KBM-7 (cell line): Measurements from ENCODE around the gene MACF1.
"Not testable (repeated sequence)": the region's sequence is repeated elsewhere in the genome, so short reads cannot be mapped to it uniquely, and the experiment has no call there.

ENCODE experiments used
- DNase-seq: peaks from one replicate; pipeline ENCODE4 v3.0.0-alpha.2; 2015
- in situ Hi-C: fragments of 300-500 bp; cut with MboI; formaldehyde crosslinking; loops from 2 replicates; pipeline ENCODE4 v1.14.3; 2020; ENCODE audit warnings: low sequenced_read_pairs, low pct_unique_long_range_greater_than_20kb, mixed read lengths

The MACF1 gene

DNA sequence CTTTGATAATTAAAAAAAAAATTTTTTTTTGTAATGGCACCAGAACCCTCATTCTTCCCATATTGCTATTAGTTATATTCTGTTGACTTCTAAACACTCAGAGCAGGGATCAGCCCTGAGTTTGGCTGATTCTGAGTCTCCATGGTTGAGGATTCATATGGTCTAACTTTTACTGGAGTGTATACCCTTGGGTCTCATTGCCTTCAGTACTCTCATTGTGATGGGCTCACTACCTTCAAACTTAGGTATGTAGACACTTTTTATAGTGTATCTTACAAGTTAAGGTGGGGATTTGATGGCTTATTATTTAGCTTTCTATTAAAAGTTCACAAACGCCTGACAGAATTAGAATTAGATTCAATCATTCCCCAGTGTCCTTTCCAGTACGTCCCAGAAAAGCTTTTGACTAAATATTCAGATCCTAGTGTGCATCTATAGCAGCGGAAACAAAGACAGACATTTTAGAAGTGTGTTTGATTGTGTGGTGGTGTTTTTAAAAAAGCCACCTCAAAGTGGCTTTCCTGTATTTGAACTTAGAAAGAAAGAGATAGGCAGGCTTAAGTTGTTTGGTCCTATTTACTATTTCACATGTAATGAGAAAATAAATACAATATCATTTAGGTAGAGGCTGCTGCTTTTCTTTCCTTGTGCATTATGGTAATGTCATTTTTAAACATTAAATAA, 1.4 kb downstream of the MACF1 start:
- in situ Hi-C loops, result no loop called here
- DNase-seq, result no peak

DNA sequence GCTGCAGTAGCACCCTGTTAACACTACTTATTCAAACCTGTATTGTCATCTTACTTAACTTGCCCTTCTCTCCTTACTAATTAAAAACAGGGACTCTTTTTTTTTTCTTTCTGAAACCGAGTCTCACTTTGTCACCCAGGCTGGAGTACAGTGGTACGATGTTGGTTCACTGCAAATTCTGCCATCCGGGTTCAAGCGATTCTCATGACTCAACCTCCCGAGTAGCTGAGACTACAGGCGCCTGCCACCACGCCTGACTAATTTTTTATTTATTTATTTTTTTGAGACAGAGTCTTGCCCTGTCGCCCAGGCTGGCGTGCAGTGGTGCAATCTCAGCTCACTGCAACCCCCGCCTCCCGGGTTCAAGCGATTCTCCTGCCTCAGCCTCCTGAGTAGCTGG, 3.9 kb downstream of the MACF1 start:
- DNase-seq, in situ Hi-C loops: not testable (repeated sequence)

DNA sequence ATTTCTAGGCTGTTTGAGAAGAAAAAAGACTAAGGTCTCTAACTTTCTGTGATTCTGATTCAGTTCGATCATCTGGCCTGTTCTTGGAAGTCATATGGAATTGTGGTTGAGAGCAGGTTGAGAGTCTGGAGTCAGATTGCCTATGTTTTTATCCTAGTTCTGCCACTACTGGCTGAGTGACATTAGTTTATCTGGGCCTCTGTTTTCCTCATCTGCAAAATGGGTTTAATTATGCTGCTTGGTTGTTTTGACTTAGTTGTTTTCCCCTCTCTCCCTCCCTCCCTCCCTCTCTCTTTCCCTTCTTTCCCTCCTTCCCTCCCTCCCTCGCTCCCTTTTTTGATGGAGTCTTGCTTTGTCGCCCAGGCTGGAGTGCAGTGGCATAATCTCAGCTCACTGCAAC, 6.2 kb downstream of the MACF1 start:
- in situ Hi-C loops, result no loop called here
- no peak for DNase-seq

DNA sequence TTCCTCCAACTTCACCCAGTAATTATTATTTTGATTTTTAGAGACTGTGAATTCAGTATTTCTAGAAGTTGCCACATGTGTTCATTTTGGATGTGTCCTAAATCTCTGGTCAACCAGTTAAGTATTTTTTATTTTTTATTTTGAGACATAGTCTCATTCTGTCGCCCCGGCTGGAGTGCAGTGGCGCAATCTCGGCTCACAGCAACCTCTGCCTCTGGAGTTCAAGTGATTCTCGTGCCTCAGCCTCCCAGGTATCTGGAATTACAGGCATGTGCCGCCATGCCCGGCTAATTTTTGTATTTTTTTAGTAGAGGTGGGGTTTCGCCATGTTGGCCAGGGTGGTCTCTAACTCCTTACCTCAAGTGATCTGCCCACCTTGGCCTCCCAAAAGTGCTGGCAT, 8.0 kb downstream of the MACF1 start:
- in situ Hi-C loops, result no loop called here
- no peak for DNase-seq

DNA sequence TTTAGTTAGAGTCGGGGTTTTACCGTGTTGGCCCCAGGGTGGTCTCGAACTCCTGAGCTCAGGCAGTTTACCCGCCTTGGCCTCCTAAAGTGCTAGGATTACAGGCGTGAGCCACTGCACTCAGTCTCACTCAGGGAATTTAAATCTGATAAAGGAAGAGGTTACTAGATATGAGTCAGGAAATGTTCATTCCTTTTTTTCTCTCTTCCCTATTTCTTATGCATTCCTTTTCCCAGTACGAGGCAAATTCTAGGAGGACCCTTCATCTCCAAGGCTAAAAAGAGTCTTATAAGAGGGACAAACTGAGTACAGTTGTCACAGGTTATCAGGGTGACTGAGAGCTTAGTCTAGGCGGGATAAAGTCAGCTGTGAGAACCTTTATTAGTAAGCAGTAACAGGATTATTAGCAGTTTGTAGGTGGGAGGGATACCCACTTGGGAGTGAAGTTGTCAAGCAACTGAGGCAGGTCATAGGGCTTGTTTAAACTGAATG, 9.1 kb downstream of the MACF1 start:
- in situ Hi-C loops, result no loop called here
- no peak for DNase-seq

DNA sequence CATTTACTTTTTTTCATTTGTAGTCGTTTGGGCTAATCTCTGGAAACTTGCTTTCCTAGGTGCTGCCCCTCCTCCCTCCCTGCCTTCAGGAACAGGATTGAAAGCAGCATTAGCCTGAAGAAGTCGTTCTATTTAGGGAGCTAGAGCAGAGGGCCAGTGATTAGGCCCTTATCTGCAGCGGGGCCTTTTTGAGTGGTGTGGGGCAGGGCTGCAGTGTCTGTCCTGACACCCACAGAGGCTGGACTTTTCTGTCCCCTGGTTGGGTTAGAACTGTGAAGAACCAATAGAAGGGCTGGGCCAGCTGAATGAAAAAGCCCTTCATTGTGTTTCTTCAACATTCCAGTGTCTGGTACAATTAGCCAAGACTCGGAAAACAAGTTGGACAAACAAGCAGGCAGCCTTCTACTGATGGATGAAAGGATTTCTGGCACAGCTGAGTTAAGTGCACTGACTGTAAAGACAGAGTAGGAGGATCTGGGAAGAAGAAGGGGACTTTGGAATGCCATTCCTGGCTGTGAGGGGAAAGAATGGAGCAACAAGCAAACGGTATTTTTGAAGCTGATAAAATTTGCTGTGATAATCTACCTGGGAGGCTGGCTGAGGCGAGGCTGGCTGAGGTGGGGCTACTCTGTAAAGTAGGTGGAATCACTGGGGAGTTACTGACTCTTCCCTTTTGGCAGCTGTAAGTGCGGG, 9.7 kb downstream of the MACF1 start:
- DNase-seq, result no peak
- in situ Hi-C loops, result no loop called here

DNA sequence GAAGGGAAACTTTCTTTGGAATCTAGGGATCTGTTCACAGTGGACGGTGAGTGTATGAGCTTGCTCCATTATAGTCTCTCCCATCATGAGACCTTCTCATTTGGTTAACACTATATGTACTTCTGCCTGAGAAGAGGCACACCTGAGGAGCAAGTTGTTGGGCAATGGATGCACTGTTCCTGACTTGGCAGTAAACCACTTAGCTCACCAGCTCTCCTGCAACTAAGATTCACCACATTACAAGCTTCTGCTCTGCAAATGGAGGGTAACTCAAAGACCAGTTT, 10.2 kb downstream of the MACF1 start:
- DNase-seq, result no peak
- in situ Hi-C loops, result no loop called here

DNA sequence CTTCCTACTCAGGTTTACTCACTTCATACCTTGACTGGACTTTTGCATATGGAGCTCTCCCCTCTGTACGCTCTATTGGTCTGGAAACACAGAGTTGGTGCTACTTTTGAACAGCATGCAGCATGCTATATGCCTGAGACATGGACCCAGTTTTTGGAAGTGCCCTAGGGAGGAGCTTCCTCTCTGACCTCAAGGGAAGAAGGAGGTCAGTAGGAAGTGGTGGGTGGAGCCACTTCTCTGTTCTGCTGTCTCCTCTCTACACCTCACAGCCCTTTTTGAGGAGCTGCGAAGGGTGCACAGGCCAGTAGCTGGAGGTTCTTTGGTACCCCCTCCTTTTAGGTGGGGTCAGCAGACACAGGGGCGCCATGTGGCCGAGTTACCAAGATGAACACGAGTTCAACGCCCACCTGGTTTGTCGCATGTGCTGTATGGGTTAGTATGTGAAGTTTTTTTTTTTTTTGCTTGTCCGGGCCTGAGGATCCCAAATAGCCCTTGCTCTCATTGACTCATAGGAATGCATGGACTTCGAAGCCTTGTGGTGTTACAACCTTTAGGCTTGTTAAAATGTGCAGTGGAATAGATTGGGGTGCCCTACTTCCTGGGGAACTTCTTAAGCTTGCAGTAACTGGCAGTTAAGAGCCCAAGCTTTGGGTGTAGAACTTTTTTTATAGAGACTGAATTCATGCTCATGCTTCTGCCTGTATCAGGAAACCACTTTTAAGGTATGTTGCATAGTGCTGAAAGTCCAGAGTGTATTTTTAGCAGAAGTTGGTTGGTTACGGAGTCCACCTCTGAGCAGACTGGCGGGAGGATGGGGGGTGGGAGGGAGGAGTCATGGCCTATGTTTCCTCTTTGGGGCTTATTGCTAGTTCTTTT, 10.7 kb downstream of the MACF1 start:
- peak; percentile 75 for DNase-seq
- in situ Hi-C loops, result no loop called here

DNA sequence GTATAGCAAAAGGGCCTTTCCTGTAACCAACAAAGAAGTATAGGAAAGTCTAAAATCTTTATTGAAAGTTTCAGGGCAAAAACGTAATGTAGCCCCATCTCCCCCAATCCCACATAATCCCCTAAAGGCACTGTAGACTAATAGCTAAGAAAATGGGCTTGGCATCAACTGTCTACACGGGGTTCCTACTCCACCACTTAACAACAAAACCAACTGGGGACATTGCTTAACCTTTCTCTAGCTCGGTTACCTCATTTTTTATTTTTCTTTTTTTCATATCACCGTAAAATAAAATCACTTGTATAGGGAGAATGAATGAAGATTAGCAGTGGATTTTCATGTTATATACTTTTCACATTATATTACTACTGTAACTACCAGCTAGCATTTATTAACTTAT, 12.3 kb downstream of the MACF1 start:
- no peak for DNase-seq
- in situ Hi-C loops, result no loop called here

DNA sequence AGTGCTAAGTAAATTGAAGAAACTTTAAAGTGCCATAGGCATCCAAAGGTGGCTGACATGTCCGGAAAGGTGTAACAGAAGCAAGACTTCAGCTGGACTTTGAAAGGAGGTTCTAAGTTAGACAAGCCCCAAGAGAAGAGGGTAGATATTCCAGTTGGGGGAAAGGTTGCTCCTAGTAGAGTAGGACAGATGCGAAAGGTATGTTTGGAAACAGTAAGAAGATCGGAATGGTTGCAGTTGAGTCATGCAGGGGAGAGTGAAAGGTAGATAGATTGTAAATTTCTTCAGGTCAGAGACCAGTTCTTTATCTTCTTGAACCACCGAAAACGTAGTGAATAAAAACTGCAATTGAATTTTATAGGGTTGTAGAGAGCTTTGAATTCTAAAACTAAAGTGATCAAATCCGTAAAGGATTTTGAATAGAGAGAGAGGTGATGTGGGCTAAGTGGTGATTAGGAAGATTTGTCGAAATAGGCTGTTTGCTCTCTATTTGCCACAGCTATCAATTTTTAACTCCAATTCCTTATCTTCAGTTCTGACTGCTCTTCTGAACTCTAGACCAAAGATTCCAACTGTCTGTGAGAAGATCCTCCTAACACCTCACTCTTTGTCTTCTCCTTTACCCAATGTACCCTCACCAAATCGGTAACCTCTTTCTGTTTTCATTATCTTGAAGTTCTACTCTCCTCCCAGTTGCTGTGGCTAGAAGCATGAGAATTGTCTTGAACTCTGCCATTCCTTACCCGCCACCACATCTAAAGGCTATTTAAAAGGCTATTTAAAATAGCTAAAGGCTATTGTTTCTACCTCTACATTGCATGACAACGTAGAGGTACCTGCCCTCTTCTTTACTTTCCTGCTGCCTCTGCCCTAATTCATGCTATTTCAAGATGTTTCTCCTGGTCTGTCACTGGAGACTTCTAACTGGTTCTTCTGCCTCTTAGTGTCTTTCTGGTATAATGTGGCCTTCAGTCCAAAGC, 16.7 kb downstream of the MACF1 start:
- in situ Hi-C loops, result no loop called here
- no peak for DNase-seq

DNA sequence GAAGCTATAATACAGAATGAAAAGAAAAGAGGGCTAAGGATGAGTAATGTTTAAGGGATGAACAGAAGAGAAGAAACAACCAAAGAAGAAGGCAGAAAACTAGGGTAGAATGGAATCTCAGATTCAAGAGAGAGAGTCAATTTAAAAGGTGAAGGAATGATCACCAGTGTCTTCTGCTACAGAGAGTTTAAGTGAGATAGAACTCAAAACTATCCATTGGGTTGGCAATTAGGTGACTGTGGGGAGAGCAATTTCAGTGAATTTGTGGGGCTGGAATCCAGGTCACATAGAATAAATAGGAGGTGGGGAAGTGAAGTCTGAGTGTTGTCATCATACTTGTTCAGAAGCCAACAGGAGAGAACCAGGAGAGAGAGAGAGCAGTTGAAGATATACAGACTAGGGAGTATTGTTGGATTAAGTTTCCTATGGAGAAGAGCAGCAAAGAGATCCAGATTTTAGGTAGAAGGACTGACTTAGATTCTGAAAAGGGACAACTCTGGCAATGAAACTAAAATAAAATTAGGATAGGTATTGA, 19.9 kb downstream of the MACF1 start:
- DNase-seq, result no peak
- in situ Hi-C loops, result no loop called here

DNA sequence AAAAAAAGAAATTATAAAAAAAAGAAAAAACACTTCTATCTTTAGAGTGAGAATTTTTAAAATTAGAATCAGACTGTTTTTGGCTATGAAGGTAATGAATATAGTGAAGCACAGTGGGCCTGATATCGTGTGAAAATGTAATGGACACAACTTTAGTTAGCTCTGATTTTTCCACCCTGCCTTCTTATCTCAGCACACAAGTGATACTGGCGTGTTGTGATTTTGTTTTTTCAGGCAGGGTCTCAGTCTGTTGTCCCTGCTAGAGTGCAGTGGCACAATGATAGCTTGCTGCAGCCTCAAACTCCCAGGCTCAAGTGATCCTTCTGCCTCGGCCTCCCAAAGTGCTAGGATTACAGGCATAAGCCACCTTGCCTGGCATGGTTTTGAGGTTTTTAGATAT, 22.3 kb downstream of the MACF1 start:
- in situ Hi-C loops, result no loop called here
- no peak for DNase-seq

DNA sequence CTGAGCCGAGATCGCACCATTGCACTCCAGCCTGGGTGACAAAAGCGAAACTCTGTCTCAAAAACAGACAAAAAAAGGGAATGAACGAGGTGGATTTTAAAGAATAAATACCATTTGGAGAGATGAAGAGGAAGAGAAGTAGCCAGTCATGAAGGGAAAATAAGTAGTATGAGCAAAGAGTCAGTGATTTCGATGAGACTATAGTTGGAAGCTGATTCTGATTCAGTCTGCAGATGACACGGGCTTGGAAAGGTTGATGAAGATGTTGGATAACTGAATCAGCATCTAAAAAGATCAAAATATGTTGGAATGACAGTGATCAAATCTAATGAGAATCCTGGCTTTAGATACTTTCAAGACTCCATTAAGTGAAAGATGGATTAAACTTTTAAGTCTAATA, 23.8 kb downstream of the MACF1 start:
- DNase-seq, result no peak
- in situ Hi-C loops, result no loop called here

DNA sequence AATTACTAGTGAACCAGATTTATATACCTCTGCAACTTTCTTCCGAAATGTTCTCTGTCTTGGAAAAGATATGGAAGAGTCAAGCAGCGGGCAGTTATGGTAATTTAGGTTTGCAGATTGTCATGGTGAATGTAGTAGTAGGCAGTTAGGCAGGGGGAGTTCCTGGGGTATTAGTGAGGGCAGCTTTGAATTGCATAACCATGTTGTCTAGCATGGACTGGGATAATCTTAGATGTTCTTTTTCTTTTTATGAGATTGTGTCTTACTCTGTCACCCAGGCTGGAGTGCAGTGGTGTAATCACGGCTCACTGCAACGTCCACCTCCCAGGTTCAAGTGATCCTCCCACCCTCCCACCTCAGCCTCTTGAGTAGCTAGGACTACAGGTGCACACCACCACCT, 25.0 kb downstream of the MACF1 start:
- in situ Hi-C loops, result no loop called here
- DNase-seq, result no peak

DNA sequence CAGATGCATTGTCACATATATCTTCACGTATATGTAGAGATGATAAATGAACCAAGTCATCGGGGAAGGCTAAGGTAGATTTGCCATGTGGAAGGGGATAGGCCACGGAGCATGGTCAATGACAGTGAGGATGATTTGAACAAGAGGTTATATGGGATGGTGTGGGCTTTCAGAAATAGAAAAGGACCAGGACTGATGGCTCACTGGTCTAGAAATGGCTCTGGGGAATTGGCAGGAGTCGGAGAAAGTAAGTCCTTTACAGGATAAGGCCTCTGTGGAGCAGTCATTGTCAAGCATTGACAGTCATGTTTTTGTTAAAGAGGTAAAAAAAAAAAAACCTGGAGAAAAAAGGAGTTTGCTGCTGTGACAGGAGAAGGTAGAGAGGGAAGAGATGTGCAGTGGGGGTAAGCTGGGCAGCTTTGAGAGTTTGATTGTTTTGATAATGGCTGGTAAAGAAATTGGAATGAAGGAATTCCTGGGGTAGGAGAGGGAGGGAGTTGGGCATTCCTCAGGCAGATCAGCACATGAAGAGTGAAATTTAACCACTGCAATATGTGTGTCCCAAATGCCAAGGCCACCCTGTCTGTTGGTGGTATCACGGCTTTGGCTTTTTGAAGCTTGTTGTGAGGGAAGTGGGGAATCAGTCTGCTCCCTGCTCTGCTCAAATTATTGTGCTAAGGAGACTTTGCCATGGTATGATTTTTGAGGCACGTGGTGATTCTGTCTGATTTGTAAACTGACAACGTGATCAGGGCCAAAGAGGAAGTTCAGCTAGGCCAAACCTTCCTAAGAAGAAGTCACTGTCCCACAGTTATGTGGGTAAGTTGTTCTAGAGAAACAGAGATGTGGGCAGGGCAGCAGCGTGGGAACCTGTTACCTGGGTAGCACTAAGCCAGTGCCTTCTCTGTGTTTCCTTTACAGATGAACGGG, 26.0 kb downstream of the MACF1 start:
- DNase-seq, result peak; percentile 71
- in situ Hi-C loops, result no loop called here

DNA sequence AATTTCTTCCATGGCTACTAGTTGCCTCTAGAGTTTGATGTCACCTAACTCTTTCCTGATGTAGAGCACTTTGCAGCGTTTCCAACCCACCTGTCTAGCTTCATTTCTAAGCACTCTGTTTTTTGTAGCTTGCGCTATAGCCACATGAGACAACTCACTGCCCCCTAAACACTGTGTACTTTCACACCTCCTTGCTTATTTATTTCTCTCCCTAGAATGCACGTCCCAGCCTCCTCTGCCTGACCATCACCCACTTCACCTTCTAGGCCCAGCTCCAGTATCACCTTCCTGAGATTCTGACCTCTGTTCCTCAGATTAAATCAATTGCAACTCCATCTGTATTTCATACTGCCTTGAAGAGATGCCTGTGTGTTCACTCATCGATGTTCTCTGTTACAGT, 32.5 kb downstream of the MACF1 start:
- no peak for DNase-seq
- in situ Hi-C loops, result no loop called here

DNA sequence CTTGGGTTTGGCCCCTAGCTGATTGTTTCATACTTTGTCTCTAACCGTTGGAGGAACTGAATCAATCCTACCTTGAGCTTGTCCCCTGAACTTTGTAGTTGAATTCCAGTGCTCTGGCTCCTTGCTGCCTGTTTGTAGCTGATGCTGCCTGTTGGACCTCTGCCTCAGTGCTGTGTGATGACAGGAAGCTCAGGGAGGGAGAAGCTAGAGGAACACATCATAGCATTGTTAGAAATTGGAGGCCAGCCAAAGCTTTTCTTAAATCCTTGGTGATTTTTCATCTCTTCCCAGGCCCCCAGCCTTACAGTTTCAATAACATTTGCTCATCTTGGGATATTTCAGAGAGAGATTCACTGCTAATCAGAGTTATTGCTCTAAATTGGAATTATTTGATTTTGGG, 34.0 kb downstream of the MACF1 start:
- no peak for DNase-seq
- in situ Hi-C loops, result no loop called here

DNA sequence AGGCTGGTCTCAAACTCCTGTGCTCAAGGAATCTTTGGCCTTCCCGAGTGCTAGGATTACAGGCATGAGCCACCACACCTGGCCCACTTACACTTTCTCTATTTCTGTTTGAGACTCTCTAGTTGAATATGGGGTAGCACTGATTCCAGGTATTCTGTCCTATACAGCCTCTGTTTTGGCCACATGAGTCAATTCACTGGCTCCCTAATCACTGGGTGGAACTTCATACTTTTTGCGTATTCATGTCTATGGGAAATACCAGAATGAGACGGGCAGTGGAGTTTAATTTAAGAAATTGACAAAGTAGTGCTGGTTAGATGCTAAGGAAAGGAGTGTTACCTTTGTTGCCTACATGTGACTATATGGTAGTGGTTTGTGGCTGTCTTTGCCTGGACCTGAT, 35.5 kb downstream of the MACF1 start:
- no peak for DNase-seq

More for the DNA sequence above, 35.5 kb downstream of the MACF1 start:
- in situ Hi-C loops, result no loop called here
